GM12872 (cell line): ENCODE data around the gene RETREG2.

ENCODE experiments used
- CTCF ChIP-seq: IDR thresholded peaks from 3 replicates; pipeline ENCODE4 v1.5.1; 2011; ENCODE audit warnings: low read depth, mild to moderate bottlenecking, low read length, moderate library complexity; ENCODE audit not compliant: insufficient read depth

RETREG2 gene

GRCh38 chr2:219230059-219230540, 52.0 kb downstream of the RETREG2 start:
- TF ChIP-seq CTCF, result no peak

- no peak for TF ChIP-seq CTCF
Measured at GRCh38 chr2:219234331-219234730, 56.3 kb downstream of the RETREG2 start.
